Fibroblast of skin of right quadriceps (primary cell): ENCODE data around the gene KLF13.
"Not testable (repeated sequence)": the region's sequence is repeated elsewhere in the genome, so short reads cannot be mapped to it uniquely, and the experiment has no call there.

Source experiments
- DNase-seq: peaks from one replicate; pipeline ENCODE4 v3.0.0-alpha.2; 2013

The KLF13 gene

DNA sequence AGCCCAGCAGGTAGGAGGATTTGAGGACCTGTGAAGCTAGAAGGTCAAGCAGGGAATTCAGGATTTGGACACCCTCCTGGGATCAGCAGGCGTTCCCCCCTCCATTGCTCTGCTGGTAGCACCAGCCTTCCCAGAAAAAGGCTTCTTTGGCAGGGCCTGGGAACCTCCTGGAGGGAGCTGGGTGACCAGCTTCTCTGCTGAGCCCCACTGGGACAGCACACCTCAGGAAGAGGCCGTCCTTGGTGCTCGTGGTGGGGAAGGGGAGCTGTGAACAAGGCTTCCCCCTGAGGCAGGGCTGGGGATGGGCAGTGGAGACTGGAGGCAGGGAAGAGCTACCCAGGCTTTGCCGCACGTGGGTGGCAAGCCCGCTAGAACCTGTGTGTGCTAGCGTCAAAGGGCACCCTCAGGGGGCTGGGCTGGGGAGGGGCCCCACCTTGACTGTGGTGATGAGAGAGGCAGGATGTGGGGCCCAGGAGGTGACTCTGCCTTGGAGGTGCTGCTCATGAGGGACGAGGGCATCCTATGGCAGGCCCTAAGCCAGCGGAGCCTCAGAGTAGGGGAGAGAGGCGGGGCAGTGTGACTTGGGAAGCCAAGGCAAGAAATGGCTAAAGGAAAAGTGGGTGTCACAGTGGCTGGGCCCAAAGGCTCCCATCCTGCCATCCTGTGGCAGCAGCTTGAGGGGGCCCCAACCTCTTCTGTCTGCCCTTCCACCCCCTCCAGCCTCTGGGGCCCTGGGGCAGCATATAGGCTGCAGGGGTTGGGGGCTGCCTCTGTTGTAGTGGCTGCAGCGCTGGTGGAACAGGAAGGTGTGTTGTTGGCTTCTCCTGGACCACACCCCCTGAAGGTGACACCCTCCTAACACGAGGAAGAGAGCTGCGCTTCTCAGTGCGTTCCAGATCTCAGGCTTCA, 20.7 kb downstream of the KLF13 start:
- no peak for DNase-seq

DNA sequence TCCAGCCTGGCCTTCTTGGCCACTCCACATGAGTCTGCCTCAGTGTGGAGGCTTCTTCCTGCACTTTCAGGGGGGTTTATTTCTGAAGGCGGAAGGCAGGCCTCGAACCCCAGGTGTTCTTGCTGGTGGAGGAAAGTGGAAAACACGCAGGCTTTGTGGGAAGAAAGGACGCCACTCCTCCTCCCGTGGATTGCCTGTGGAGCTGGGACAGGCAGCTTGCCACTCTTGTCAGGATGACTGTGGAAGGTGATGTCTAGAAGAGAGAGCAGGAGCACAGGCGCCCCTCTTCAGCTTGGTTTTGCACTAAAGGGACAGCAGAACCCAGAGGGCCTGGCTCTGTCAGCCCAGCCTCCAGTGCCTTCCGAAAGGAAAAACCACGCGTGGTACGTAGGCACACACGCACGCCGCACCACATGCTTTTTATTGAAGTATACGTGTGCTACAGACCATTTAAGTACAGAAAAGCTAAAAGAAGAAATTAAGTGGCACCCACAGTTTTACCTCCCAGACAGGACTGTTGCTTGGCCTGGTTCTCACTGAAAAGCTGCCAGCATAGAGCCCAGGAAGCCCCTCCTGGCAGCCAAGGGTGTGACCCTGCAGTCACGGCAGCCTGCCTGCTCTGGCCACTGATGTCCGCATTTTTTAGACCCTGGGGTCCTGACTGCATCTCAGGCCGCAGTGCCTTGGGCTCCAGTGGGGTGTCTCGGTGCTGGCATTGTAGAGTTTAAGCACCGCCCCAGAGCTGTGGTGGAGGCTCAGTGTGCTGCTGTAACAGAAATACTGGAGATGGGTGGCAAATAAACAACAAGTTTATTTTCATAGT, 21.6 kb downstream of the KLF13 start:
- no peak for DNase-seq

DNA sequence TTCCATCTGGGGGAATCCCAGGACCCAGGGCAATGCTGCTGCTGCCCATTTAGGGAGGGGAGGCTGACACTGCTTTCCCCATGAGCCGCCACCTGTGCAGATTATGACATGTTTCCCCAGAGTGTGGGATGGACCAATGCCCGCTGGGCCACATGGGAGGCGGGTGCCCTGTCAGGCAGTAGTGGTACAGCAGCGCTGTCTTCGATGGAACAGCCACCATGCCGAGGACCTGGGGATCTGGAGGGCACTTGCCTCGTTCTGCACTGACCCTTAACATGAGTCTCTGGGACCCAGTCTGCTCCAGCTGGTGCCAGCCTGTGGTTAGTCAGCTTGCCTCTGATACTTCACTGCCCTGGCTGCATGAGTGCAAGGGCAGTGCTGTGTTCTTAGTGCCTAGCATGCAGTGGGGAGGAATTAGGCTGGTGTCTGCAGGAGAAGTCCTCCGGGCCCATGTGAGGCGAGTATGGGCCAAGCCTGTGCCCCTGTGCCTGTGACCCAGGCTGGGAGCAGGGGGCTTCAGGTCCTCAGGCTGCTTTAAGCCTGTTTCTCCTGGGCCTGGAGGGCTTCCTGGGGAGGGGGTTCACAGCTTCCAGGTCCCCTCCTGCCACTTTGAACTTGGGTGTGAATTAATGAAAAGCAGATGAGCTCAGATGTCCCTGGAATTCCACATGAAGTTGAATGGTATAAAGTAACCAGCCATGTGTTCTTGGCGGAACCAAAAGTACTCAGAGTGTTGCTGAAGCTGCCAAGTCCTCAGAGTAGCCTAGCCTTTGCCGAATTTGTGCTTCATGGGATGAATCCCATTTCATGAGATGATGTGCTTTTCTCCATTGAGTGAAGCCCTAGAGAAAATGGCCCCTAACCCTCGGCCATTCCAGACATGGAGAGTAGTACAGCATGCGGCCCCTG, 22.9 kb downstream of the KLF13 start:
- DNase-seq, result no peak

DNA sequence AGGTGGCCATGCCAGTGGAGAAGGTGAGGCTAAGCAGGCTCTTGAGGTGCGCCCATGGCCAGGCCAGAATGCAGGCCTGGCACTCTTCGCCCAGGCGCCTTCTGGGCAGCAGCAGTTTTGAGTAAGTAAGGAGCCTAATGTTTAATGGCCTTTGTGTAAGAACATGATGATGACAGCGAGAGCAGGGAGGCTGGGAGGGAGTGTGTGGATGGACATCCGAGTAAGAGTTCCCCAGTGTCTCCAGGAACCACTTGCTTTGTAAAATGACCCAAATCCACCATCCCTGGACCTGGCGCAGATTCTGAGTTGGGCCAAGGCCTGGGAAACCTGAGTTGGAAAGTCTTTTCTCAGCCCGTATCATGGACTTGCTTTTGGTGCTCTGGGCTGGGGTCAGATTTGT, 24.1 kb downstream of the KLF13 start:
- DNase-seq, result no peak

GRCh38 chr15:31352339-31352751, 25.7 kb downstream of the KLF13 start:
- DNase-seq, result no peak

DNA sequence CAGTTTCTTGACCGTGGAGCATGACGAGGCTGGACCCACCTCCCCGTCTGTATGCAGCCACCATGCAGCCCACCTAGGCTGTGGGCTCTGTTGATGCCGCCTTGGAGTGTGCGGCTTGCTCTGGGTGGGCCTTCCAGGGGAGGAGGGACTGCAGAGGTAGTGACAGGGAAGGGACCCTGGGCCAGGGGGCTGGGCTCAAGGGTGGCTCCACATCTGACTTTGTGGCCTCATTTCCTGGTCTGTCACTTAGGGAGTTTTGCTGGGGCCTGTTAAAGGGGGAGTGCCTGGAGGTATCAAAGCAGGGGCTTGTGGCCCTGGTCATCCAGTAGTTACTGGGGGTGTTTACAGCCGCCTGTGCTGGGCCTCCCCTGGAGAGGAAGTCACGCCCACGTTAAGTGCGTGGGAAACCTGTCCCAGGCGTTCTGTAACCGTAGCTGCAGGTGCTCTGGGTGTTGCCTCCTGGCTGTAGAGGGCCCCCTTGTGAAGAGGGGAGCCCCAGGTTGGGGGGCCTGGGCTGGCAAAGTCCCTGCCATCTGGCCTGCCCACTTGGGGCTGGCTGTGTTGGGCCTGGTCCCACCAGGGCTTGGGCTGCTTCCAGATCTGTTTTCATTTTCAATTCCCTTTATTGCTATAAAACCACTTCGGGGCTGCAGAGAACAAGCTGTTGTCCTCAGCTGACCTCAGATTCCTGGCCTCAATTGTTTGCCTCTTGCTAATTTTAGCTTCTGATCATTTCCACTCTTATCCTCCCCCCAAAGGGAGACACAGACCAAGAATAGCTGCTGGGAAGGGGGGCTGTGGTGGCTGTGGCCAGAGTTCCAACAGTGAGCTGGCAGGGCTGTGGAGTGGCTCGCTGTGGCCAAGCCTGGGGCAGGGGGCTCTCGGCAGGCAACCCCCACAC, 26.5 kb downstream of the KLF13 start:
- peak; percentile 92 for DNase-seq

GRCh38 chr15:31353931-31354330, 27.3 kb downstream of the KLF13 start:
- DNase-seq, result no peak

DNA sequence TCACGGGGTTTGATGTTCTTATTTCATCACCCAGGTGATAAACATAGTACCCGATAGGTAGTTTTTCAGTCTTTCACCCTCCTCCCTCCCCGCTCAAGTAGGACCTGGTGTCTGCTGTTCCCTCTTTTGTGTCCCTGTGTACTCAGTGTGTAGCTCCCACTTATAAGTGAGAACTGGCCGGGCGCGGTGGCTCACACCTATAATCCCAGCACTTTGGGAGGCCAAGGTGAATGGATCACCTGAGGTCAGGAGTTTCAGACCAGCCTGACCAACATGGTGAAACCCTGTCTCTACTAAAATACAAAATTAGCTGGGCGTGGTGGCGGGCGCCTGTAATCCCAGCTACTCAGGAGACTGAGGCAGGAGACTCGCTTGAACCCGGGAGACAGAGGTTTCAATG, 29.5 kb downstream of the KLF13 start:
- not testable (repeated sequence) for DNase-seq

- no peak for DNase-seq
These were observed 30.5 kb downstream of the KLF13 start for GRCh38 chr15:31357148-31357547.

- DNase-seq, result no peak
These were observed 31.5 kb downstream of the KLF13 start for GRCh38 chr15:31358163-31358562.

GRCh38 chr15:31358957-31359701, 32.5 kb downstream of the KLF13 start:
- no peak for DNase-seq

DNA sequence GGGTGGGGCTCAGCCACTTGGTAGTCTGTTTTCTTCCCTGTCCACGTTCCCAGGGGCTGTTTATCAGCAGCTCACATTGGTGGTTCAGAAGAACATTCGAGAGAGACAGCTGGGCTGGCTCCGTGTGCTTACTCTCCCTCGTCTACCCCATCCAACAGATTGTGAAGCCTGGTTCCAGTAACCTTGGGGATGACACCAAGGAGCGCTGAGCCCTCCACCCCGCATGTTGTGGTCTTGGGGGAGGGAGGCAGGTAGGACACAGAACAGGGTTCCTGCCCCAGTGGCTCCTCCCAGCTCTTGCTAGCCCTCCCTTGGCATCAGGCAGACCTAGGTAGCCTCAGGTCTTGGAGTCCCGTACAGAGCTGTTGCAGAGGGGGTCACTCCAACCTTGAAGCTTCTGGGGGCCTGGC, 33.1 kb downstream of the KLF13 start:
- DNase-seq, result no peak

DNA sequence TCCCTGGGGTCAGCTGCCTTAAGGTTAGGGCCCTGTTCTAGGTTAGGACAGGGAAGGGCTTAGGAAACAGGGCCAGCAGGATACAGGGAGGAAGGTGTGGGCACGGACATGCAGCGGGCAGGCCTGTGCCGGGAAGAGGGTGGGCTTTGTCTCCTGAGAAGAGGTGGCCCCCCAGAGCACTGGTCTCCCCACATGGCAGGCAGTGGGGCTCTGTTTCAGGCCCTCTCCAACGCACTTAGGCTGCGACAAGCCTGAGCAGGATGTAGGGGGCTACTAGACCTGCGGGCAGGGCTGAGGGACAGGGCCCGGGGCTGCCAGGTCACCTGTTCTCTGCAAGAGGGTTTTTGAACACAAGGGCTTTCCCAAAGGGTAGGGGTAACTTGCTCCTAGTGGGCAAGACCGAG, 33.5 kb downstream of the KLF13 start:
- DNase-seq, result no peak

DNA sequence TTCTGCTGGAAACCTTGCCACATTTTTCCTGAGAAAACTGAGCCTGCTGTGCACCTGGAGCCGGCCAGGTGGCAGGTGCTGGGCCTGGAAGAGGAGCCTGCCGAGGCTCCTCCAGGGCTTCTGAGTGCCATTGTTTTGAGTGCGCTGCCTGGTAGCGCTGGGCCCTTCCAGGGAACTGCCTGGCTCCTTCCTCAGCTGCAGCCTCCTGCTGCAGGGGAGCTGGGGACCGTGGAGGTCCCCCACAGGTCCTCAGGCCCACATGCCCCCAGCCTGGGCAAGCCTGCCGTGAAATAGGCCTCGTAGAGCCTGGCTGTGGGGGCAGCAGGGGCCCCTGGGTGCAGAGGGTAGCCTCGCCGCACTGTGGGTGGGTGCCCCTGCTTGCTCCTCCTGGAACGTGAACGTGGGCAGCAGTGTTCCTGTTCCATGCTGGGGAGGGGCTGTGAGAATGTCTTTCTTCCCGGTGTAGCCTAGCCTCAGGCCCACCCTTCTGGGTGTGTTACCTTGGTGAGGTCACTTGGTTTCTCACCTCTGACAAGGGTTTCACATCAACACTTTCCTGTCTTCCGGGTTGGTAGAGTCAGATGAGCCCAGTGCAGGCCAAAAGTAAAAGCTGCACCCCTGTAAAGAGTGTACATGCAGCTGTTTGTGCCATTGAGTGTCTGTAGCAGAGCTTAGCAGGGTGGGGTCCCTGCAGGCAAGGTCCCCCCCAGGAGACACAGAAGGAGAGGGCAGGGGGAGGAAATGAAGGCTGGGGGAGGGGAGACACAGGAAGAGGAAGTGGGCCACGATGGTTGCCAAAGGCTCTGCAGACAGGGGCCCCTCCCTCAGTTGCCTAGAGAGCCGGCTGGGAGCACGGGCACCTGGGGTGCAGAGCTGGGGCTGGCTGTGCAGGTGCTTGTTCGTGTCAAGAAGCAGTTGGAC, 34.5 kb downstream of the KLF13 start:
- no peak for DNase-seq

DNA sequence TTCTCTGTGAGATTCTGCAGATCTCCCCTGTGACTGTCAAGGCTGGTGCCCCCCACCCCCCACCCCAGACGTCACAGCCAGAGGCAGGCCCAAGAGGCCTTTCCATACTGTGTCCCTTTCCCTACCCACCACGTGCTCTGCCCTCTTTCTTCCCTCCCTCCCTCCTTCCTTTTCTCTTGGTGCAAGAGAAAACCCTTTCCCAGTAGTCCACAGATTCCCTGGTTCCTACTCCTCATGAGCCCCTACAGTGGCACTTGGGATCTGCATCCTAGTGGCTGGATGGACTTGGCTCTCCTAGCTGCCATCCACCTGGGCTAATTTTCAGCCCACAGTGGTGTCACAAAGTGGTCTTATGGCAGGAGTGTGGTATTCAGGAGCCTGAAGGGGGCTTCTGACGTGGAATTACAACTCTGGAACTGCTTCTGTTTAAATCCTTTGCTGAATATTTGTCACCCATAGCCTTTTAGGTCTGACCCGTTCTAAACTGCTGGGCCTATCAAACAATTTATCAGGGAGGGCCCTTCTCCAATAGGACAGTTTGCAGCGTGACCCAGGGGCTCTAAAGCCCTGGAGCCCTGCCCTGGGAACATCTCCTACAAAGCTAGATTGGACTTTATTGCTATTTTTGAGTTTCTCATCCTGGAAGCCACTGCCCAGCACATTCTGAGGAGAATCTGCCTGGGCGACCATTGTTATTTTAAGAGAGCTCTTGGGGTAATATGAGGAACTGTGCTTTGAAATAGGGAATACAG, 35.3 kb downstream of the KLF13 start:
- DNase-seq, result no peak

DNA sequence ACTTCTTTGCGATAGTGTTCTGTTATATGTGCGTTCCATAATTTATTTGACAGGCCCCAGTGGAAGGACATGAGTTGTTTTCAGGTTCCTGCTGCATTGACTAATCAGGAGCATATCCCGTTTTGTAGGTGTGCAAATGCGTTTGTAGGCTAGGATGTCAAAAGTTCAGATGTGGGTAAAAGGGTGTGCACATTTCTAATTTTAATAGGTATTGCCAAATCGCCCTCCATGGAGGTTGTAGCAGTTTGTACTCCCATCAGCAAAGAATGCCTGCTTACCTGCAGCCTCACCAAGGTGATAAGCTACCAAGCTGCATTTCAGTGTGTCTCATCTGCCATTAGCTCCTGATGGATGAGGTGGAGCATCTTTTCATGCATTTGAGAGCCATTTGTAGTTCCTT, 36.3 kb downstream of the KLF13 start:
- DNase-seq, result no peak

DNA sequence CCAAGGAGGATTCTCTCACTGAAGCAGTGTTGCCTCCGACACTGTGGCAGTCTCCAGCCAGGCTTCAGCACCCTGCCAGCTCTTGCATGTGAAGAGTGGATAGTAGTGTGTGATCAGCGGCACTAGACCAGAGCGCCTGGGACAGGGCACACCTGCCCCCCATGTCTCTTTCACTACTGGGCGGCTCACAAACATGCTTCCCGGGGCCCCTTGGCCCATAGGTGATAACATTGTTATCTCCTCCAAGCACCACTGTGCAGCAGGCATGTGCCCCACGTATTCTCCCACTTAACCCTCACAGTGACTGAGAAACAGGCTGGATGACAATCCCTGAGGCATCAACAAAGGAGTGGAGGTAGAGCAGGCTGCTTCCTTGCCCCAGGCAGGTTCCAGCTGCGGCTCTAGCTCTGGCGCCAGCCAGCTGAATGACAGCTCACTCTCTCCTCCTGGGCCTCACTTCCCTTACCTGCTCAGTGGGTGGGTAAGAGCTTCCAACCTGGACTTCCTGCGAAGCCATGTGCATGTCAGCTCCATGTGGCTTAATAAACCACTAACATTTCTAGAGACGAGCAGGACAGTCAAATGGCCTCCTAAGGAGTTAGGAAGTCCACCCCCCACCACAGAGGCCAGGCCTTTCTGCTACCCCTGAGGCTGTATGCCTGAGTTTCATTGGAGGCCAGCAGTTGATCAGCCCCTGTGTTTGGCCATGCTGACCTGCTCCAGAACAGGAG, 37.8 kb downstream of the KLF13 start:
- DNase-seq, result no peak

DNA sequence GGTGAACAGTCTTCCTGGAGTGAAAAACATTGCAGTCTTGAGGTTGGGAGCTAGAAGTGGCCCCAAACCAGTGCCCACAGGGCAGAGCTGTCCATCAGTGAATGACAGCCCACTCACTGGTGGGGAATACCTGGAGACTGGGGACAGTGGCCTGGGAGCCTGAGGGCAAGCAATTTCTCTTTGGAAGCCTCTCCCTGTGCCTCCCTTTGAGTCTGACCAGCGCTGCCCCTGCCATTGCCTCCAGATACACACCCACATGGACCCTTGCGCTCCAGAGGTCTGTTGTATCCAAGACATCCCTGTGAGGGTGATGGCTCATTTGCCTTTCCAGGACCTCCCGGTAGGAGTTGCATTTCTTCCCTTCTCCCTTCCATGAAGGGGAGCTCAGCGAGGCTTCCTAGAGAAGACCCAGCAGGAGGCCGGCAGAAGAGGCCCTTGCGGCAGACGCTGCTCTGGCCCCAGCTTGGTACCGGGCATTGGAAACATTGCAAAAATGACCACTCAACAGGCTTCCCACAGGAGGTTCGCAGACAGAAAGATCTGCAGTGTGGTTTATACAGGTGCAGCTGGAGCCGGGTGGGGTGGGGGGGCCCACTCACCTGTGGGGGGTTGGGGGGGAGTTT, 38.5 kb downstream of the KLF13 start:
- DNase-seq, result no peak
